ENCODE measurements around the gene VASP. TPM values are rescaled to one million over a fixed set of nuclear protein-coding genes. Genes with fewer than 3 reads are reported as not detected.
A peak's percentile ranks its signal among the peaks of the same experiment; 100 is the strongest.

The VASP gene
- polyA plus RNA-seq, 1 donor from 2014 or later, result 6.1 TPM

DNA sequence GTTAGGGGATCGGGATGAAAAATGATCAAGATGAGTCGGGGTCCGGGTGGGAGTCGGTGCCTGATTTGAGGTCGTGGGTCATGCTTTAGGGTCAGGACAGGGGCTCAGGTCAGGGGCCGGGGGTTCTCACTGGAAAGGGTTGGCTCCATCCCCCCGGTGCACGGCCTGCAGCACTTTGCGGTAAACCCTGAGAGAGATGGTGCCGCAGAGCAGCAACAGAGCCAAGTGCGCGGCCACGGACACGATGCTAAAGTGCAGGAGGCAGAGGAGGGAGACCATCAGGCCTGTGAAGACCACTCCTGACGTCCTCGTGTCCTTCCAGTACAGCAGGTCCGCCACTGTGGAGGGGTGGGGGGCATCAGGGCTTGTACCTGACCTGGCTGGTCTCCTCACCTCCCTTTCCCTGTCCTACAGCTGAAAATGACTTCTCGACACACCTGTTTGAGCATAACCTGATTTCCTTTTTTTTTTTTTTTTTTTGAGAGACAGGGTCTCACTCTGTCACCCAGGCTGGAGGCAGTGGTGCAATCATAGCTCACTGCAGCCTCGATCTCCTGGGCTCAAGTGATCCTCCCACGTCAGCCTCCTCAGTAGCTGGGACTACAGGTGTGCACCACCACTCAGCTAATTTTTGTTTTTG, 17.9 kb upstream of the VASP start:
- Histone ChIP-seq H3K9me3 (ENCODE audit: low read length) (no peaks in the 10 kb centered on the region), H3K9me2 (ENCODE audit: insufficient read depth, low read length) (no peaks in the 10 kb centered on the region), H3F3A (ENCODE audit: insufficient read depth, low read length, poor library complexity, severe bottlenecking) (no peaks in the 10 kb centered on the region), H4K20me1 (ENCODE audit: insufficient read depth) (peaks cover 12% of the 10 kb centered on the region), H3K79me2 (replicated peaks; ENCODE audit: insufficient read depth, low read length) (no peaks in the 10 kb centered on the region), H3K4me3 (ENCODE audit: low read length) (no peak overlapping the region), H3K27me3 (ENCODE audit: insufficient read depth, low read depth, low read length) (no peaks in the 10 kb centered on the region), H3K9ac (ENCODE audit: low read length) (no peak overlapping the region), H3K36me3 (ENCODE audit: insufficient read depth, low read length) (no peaks in the 10 kb centered on the region), H3K4me2 (ENCODE audit: low read length) (no peak overlapping the region), H2AFZ (ENCODE audit: low read depth, low read length) (no peak overlapping the region), H3K27ac (ENCODE audit: low read length) (no peak overlapping the region)
- TF ChIP-seq RAD21 (conservative IDR thresholded peaks at IDR 0.05) (no peak), EZH2 (IDR thresholded peaks at IDR 0.05; ENCODE audit: borderline replicate concordance, insufficient read depth, low read length, poor library complexity, severe bottlenecking) (no peak), TAF1 (IDR thresholded peaks at IDR 0.05; ENCODE audit: low read depth) (no peak)

DNA sequence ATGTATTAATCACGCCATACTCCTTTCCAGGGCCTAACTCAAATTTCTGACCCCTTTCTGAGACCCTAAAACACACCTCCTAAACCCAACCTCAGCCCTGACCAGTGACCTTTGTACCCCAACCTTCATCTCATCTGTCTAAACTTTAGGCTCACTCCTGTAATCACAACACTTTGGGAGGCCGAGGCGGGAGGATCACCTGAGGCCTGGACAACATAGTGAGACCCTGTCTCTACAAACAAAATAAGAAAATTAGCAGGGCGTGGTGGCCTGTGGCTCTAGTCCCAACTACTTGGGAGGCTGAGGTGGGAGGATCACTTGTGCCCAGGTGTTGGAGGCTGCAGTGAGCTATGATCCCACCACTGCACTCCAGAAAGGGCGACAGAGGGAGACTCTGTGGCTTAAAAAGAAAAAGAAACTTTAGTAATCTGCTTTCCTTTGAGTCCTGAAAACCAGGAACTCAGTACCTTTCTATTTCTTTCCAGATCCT, 15.1 kb upstream of the VASP start:
- H3K9ac ChIP-seq (ENCODE audit: low read length), result no peak overlapping the region
- H3K9me2 ChIP-seq (ENCODE audit: insufficient read depth, low read length), result no peaks in the 10 kb centered on the region
- H3K36me3 ChIP-seq (ENCODE audit: insufficient read depth, low read length), result no peaks in the 10 kb centered on the region
- no peak overlapping the region for H3K4me2 ChIP-seq (ENCODE audit: low read length)
- peaks cover 2% of the 10 kb centered on the region for H3K27me3 ChIP-seq (ENCODE audit: insufficient read depth, low read depth, low read length)
- H4K20me1 ChIP-seq (ENCODE audit: insufficient read depth), result peaks cover 12% of the 10 kb centered on the region
- no peak overlapping the region for H3K27ac ChIP-seq (ENCODE audit: low read length)
- no peak overlapping the region for H2AFZ ChIP-seq (ENCODE audit: low read depth, low read length)
- no peaks in the 10 kb centered on the region for H3K9me3 ChIP-seq (ENCODE audit: low read length)
- peak overlapping the region; percentile 66 for H3K4me3 ChIP-seq (ENCODE audit: low read length)
- no peaks in the 10 kb centered on the region for H3F3A ChIP-seq (ENCODE audit: insufficient read depth, low read length, poor library complexity, severe bottlenecking)
- H3K79me2 ChIP-seq (replicated peaks; ENCODE audit: insufficient read depth, low read length), result peaks cover 3% of the 10 kb centered on the region
- TF ChIP-seq, protein P1, sequence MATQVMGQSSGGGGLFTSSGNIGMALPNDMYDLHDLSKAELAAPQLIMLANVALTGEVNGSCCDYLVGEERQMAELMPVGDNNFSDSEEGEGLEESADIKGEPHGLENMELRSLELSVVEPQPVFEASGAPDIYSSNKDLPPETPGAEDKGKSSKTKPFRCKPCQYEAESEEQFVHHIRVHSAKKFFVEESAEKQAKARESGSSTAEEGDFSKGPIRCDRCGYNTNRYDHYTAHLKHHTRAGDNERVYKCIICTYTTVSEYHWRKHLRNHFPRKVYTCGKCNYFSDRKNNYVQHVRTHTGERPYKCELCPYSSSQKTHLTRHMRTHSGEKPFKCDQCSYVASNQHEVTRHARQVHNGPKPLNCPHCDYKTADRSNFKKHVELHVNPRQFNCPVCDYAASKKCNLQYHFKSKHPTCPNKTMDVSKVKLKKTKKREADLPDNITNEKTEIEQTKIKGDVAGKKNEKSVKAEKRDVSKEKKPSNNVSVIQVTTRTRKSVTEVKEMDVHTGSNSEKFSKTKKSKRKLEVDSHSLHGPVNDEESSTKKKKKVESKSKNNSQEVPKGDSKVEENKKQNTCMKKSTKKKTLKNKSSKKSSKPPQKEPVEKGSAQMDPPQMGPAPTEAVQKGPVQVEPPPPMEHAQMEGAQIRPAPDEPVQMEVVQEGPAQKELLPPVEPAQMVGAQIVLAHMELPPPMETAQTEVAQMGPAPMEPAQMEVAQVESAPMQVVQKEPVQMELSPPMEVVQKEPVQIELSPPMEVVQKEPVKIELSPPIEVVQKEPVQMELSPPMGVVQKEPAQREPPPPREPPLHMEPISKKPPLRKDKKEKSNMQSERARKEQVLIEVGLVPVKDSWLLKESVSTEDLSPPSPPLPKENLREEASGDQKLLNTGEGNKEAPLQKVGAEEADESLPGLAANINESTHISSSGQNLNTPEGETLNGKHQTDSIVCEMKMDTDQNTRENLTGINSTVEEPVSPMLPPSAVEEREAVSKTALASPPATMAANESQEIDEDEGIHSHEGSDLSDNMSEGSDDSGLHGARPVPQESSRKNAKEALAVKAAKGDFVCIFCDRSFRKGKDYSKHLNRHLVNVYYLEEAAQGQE (IDR thresholded peaks at IDR 0.05; ENCODE audit: borderline replicate concordance), result no peak
- TF ChIP-seq POLR2AphosphoS5 (IDR thresholded peaks at IDR 0.05), result no peak
- TF ChIP-seq RAD21 (conservative IDR thresholded peaks at IDR 0.05), result no peak
- no peak for TF ChIP-seq MXI1 (conservative IDR thresholded peaks at IDR 0.05; ENCODE audit: poor library complexity, severe bottlenecking)
- TF ChIP-seq EP300 (conservative IDR thresholded peaks at IDR 0.05; ENCODE audit: poor library complexity, severe bottlenecking), result no peak
- TF ChIP-seq EZH2 (IDR thresholded peaks at IDR 0.05; ENCODE audit: borderline replicate concordance, insufficient read depth, low read length, poor library complexity, severe bottlenecking), result no peak
- TF ChIP-seq, protein P2, sequence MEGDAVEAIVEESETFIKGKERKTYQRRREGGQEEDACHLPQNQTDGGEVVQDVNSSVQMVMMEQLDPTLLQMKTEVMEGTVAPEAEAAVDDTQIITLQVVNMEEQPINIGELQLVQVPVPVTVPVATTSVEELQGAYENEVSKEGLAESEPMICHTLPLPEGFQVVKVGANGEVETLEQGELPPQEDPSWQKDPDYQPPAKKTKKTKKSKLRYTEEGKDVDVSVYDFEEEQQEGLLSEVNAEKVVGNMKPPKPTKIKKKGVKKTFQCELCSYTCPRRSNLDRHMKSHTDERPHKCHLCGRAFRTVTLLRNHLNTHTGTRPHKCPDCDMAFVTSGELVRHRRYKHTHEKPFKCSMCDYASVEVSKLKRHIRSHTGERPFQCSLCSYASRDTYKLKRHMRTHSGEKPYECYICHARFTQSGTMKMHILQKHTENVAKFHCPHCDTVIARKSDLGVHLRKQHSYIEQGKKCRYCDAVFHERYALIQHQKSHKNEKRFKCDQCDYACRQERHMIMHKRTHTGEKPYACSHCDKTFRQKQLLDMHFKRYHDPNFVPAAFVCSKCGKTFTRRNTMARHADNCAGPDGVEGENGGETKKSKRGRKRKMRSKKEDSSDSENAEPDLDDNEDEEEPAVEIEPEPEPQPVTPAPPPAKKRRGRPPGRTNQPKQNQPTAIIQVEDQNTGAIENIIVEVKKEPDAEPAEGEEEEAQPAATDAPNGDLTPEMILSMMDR (IDR thresholded peaks at IDR 0.05; ENCODE audit: poor library complexity, severe bottlenecking), result no peak
- no peak for TF ChIP-seq SMC3 (conservative IDR thresholded peaks at IDR 0.05; ENCODE audit: poor library complexity)
